Measurements from ENCODE around the gene C12orf76.

The C12orf76 gene

DNA sequence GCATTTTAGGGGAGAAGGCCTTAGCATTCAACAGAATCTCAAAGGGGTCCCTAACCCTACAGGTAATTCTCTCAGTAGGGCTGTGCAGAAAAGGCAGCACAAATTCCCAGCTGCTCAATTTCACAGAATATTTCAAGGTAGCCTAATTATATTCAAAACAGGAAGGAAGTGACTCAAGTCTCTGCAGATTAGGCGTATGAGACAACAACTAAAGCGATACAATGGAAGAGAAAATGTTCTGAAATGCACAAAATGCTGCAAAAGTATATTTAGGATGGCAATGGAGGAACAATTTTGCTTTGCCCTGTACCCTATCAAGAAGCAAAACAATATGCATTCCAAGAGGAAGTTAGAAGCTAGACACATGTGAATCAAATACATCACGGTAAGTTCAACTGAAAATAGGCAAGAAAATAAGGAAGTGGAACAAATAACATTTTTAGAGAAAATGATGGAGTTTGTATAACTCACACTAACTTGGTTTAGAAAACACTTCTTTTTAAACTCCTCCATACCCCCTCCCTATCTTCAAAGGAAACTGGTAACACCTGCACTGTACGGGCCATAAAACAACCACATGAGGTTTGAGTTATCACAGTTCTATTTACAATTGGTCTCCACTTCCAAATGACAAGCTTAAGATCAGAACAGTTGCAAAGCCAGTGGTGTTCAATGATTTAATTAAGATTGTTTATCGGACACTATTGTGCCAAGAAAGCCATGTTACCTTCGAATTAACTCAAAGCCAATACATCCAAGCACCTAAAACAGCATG is 53.7 kb downstream of the C12orf76 start:
- DNase-seq, result no peak

DNA sequence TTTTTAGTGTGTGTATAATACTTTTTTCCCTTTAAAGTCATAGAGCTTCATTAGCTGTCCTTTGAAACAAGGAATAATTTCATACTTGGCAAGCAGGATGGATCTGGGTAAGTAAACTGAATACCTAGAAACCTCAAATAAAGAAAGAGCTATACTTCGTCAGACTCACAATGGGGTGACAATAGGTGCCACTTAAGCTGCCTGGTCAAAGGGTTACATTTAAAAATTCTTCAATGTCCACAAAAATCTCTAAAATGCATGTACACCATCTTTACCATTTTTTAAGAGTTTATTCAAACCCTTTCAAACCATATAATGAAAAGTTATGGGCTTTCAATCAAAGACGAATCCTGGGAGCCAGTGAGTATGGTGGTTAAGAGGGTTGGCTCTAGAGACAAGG is 55.2 kb downstream of the C12orf76 start:
- no peak for DNase-seq

DNA sequence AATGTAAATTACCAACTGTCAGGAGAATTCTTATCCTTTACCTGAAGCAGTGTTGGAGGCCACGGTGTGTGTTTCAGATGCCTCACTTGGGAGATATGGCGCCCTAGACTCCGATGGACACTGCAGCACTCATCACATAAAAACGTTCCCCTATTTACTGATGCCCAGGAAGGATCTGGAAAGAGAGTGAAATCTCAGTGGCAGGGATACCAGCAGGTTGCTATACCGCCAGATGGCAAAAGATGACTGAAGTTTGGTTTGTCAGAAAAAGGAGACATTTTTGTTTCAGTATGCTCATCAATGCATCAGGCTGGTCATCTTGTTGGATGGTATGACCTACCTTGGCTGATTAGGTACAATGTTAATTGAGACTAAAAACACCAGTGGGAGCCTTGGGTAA is 56.7 kb downstream of the C12orf76 start:
- DNase-seq, result no peak

Measured in GDM1 (cell line).